NK-92 (cell line): ENCODE data around the gene FAM83F.

Experiments used
- DNase-seq: peaks from one replicate; lab custom pipeline; 2025; ENCODE audit not compliant: unreplicated experiment; lab: John Stamatoyannopoulos, UW

FAM83F gene

DNA sequence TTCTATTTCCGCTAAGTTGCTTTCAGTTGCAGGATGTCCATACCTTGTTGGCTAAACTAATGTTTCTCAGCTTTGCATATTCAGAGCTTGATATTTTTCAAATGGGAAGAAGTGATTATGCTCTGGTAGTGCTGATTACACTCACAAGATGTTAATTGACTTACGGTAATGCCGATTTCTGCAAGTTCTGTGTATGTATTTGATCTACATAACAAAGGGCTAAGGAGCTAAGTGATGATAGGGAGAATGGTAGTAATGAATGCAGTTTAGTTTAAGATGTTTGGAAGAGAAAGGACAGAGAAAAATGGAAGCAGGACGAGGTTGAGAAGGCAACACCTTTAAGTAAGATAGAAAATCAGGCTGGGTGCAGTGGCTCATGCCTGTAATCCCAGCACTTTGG lies 61.4 kb downstream of the FAM83F start:
- no peak for DNase-seq

DNA sequence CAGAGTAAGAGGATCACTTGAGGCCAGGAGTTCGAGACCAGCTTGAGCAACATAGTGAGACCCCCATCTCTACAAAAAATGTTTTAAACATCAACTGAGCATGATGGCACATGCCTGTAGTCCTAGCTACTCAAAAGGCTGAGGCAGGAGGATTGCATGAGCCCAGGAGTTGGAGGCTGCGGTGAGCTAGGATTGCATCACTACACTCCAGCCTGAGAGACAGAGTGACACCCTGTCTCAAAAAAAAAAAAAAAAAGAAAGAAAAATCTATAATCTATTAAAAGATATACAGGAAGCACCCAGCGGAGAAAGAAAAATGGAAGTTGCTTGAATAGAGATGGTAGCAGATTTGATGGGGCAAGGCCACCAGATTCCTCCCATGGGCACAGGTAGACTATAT lies 61.8 kb downstream of the FAM83F start:
- no peak for DNase-seq

DNA sequence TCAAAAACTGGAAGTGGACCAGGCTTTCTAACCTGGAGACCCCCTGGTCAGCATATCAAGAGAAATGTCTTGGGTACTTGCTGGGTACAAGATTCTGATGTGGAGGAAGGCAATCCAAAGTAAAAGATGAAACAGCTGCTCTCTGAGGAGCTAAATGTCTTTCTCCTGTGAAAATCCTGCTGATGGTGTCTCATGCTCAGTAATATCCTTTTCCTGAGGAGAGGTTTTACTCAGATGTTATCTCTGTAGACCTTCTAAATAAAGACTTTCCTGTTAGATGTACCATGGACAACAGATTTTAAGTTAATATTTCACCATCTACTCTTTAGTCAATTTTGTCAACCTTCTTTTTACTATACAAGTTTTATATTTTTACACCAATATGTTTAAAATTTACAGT lies 62.9 kb downstream of the FAM83F start:
- no peak for DNase-seq

DNA sequence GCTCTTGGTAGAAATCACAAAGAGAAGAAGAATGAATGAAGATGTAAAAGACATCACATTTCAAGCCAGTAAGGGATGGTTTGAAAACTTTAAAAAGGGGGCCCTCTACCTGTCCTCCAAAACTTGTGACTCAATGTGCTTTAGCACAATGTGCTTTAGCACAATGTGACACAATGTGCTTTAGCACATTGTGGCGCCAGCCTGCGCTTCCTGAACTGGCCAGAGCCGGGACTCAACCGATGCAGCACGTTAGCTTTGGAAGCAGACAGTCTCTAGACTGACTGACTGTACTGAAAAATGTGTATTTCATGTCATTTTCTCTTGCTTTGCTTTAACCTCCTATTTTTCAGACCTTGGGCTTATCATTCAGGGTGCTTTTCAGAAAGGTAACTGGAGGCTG lies 63.5 kb downstream of the FAM83F start:
- no peak for DNase-seq

DNA sequence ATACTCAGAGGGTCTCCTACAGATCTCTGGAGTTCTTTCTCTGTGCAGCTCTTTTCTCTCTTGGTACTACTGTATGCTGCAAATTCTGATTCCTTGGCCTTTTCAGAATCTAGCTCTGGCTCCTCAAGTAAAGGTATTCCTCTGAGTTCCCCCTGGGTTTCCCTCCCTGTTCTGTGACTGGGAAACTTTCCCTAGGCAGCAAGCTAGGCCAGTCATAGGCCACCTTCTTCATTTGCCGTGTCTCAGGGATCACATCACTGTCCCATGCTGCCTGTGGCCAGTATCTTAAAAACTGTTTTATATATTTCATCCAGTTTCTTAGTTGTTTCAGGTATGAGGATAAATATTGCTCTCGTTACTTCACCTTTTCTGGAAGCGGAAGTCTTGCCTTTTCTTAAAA lies 71.2 kb downstream of the FAM83F start:
- DNase-seq = no peak

DNA sequence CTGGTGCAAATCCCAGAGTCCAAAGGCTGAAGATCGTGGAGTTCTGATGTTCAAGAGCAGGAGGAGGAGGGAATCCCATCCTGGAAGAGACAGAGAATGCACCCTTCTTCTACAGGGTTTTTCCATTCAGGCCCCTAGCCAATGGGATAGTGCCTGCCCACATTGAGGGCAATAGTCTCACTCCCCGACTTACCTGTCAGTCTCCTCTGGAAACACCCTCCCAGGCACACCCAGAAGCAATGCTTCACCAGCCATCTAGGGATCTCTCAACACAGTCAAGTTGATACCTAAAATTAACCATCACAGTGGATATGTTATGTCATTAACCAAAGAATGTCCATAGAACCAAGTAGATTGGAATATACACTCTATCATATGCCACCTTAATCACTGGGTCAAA lies 72.9 kb downstream of the FAM83F start:
- DNase-seq = no peak

DNA sequence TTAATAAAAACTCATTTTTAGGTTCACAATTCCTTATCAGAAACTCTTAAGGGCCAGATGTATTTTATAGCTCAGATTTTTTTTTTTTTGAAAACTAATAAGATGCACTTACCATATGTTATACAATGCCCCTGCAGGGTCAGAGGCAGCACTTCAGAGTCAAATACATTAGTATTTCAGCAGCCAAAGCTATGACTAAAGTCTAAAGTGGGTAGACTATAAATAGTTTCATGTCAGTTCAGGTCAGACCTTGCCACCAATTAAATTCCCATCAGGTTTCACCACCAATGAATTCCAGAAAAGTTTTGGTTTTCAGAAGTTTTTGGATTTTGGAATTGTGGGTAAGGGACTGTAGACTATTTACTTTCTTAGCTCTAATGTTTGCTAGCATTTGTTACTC lies 75.9 kb downstream of the FAM83F start:
- DNase-seq = no peak

DNA sequence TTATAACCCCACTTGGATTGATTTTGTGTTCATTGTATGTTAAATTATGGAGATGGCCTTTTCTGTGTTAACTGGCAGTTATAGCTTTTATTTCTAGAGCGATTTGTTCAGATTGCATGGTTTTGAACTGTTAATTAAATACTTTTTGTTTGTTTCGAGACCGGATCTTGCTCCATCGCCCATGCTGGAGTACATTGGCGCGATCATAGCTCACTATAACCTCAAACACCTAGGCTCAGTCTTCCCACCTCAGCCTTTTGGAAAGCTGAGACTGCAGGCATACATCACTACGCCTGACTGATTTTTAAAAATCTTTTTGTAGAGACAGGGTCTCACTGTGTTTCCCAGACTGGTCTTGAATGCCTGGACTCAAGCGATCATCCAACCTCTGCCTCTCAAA lies 77.0 kb downstream of the FAM83F start:
- DNase-seq = no peak

DNA sequence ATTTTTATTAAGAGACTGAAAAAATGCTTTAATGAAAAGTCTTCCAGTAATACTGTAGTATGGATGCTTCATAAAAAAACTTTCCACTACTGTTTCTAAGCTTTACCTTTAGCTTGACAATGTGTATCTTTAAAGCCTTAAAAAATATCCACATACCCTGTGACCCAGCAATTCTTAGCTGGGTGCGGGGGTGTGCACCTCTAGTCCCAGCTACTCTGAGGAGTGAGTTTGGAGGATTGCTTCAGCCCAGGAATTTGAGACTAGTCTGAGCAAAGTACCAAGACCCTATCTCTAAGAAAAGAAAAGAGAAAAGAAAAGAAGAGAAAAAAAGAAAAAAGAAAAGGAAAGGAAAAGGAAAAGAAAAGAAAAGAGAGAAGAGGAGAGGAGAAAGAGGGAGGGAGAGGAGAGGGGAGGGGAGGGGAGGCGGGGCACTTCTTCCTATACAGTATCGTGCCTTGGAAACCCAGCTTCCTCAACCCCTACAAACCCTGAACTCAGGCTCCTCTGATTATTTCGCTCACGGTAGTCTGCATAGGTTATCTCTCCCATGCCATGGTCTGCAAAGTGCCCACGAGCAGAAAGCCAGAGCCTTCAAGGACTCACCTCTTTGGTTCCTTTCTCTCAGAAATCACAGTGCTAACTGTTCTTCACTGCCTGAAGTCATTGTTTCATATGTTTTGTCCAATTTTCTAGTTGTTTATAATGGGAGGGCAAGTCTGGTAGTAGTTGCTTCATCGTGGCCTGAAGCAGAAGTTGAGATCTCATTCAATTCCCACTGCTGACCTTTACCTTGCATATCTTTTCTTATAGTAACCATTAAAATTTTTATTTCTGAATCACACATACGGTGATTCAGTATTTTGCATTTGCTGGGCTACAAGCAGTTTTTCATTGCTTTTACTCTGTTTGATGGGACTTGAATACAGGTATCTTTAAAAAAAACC lies 82.2 kb downstream of the FAM83F start:
- no peak for DNase-seq

DNA sequence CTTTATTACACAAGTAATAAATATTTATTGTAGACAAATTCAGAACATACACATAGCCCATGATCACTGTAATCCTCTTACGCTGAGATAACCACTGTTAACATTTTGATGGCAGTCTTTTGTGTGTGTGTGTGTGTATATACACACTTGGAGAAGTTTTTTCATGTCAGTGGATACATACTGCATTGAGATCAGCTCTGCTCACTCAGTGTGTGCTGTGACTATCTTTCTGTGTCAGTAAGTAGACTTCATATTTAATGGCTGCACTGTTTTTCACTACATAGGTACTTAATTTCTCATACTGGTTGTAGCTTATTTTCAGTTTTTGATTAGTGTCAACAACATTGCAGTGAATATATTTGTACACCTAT lies 82.9 kb downstream of the FAM83F start:
- no peak for DNase-seq

DNA sequence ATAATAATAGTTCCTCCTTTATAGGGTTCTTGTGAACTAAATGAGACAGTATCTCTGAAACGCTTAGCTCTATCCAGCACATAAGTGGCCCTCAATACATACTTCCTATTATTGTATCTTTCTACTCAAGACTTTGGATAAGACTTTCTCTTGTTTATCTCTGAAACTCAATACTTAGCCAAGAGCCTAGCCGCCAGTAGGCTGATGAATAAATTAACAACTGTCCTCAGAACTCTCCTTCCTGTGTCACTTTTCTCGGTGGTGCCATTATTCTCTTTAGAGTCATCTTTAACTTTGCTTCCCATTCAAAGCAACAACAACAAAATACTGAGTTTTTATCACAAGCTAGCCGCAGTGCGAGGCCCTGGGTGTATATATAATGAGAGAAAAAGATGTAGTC lies 86.9 kb downstream of the FAM83F start:
- DNase-seq = no peak

DNA sequence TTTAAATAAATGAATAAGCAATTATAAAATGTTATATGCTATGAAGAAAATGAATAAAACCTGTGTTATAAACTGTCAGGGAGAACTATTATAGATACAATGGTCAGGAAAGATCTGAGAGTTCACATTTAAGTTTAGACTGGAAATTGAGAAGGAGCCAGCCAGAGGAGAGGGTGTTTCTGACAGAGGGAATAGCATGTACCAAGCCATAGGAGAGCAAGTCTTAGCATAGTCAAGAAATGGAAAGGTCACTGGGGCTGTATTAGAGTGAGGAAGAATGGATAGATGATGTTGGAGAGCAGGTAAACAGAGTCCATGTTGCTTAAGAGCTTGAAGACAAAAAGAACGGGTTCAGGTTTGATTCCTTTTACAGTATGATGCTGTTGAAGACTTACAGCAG lies 87.4 kb downstream of the FAM83F start:
- DNase-seq = no peak

DNA sequence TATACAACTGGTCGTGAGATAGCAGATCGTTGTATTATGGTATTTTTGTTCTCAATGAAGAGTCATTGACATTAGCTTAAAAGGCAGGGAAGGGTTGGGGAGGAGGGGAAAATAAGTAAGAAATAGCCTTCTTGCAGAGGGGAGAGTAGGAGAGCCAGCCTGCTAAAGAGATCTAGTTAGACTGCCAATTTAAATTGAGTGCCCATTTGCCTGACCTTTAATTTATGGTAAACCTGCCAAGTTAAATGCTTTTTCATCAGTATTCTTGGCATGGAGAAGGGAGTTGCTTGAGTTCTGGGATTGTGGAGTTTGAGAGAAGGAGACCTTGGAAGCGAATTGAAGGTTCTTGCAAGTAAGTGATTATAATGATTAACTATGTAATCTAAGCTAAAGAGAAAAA lies 89.0 kb downstream of the FAM83F start:
- no peak for DNase-seq

DNA sequence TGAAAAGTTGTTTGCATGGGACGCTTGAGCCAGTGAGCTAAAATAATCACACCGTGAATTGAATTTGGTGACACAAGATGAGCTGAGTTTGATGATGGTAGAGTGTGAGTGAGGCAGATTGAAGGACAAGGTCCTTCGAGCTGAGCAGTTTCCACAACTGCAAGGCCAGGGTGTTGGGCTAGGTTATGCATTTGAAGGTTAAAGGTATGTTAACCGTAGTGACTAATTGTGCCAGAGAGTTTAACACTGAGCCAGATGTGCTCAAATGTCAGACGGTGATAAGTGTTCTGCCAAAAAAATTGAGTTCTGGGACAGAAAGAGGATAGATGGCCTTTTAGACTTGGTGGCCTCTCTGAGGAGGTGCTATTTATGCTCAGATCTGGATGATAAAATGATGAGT lies 89.5 kb downstream of the FAM83F start:
- DNase-seq = no peak

DNA sequence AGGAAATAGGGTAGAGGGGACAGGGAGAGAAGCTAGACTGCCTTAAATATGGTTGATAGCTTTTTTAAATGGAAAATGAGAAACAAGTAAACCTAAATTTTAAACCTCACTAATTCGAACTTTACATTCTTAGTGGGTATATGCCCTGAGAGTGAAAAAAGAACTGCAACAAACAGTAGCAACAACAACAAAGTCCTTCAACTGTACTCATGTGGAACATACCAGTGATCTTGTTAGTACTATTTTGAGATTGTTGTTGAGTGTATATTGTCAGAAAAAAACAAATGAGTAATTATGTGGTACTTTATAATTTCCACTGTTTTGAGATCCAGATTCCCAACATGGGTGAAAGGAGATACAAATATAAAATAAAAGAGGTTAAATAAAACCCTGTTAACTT lies 94.1 kb downstream of the FAM83F start:
- DNase-seq = no peak
